ENCODE data around the gene UBXN1.

UBXN1 gene

DNA sequence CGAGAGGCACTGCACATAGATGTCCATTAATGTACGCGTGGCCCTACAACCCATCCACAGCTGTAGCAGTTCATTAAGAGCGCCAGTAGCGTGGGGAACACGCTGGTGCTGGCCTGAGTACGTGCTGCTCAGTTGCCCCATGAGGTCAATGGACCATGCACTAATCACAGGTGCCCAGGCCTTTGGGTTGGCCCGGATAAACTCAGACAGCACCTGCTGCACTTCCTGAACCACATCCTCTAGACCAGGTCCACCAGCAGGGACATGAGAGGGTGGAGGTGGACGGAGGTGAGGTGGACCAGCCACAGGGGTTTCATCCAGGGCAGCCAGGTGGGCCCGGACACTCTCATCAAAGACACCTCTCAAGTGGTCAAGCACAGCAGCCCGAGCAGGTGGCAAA, 29.4 kb downstream of the UBXN1 start:
- H3K4me3 ChIP-seq (ENCODE audit: low read length), result no peak overlapping the region
- DNase-seq (ENCODE audit: low read depth), result no peak
- TF ChIP-seq, protein P1, sequence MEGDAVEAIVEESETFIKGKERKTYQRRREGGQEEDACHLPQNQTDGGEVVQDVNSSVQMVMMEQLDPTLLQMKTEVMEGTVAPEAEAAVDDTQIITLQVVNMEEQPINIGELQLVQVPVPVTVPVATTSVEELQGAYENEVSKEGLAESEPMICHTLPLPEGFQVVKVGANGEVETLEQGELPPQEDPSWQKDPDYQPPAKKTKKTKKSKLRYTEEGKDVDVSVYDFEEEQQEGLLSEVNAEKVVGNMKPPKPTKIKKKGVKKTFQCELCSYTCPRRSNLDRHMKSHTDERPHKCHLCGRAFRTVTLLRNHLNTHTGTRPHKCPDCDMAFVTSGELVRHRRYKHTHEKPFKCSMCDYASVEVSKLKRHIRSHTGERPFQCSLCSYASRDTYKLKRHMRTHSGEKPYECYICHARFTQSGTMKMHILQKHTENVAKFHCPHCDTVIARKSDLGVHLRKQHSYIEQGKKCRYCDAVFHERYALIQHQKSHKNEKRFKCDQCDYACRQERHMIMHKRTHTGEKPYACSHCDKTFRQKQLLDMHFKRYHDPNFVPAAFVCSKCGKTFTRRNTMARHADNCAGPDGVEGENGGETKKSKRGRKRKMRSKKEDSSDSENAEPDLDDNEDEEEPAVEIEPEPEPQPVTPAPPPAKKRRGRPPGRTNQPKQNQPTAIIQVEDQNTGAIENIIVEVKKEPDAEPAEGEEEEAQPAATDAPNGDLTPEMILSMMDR (IDR thresholded peaks at IDR 0.05; ENCODE audit: insufficient read depth, low read depth, low read length, missing control alignments), result no peak

DNA sequence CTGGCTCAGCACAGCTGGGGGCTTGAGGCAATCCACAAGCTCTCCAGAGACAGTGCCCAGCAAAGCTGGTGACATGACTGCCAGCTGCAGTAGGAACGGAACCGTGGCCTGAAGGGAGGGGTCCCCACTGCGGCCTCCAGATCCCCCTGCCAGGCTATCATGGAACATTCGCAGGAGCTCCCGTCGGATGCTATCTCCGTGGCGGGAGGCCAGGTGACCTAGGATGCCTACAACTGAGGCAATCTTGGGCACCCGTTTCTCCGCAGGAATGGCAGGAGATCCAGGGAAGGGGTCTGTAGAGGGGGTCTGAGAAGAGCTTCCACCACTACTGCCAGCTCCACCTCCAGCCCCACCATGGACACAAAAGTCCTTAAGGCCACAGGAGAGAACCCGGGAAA, 29.9 kb downstream of the UBXN1 start:
- H3K4me3 ChIP-seq (ENCODE audit: low read length), result no peak overlapping the region
- TF ChIP-seq, protein P1 (IDR thresholded peaks at IDR 0.05; ENCODE audit: insufficient read depth, low read depth, low read length, missing control alignments), result no peak

DNA sequence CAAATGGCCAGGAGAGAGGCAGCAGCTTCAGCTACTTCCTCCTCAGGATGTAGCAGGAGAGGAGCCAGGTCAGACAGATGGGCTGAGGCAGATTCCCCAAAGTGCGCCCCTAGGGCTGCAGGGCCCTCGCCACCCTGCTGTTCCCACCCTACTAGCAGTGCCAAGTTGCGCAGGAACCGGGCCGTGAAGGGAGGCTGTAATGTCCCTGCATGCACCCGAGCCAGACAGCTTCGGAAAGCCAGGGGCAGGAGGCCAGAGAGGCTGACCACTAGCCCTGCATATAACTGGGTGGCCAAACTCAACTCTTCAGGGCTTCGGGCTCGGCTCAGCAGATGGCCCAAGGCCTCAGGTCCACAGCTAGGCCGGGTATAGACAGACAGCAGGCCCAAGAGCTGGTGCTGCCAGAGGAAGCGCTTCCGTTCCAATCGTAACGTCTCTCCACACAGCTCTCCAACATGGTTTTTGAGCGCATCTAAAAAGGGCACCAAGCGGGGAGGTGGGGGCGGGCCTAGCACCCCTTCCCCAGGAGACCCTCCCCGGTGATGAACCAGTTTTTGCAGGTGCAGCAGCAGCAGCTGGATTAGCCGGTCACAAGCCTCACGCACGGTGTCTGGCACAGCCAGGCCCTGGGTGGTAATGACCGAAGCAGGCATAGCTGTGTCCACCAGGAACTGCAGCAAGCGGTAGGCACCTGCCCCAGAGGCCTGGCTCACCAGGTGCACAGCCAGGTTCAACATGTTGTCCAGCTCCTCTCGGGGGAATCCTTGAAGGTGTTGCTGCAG, 30.5 kb downstream of the UBXN1 start:
- no peak overlapping the region for H3K4me3 ChIP-seq (ENCODE audit: low read length)
- no peak for DNase-seq (ENCODE audit: low read depth)
- TF ChIP-seq, protein P1 (IDR thresholded peaks at IDR 0.05; ENCODE audit: insufficient read depth, low read depth, low read length, missing control alignments), result no peak

More for the DNA sequence above, 29.9 kb downstream of the UBXN1 start:
- DNase-seq (ENCODE audit: low read depth), result no peak

DNA sequence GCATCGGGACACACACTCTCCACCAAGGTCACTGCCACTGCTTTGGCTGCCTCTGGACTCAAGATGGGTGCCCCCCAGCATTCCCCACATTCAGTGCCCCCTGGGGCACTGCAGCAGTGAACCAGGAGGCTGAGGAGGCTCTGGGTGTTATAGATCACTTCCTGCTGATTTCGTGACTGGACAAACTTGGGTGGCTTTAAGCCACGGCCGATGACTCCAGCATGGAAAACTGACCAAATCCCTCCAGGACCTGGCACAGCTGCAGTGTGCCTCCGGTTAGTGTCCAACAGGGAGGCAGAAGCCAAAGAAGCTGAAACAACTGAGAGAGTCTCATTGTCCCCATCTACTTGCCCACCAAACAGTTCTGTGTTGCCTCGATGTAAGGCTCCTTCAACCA, 31.3 kb downstream of the UBXN1 start:
- H3K4me3 ChIP-seq (ENCODE audit: low read length), result no peak overlapping the region
- DNase-seq (ENCODE audit: low read depth), result no peak
- TF ChIP-seq, protein P1 (IDR thresholded peaks at IDR 0.05; ENCODE audit: insufficient read depth, low read depth, low read length, missing control alignments), result no peak

DNA sequence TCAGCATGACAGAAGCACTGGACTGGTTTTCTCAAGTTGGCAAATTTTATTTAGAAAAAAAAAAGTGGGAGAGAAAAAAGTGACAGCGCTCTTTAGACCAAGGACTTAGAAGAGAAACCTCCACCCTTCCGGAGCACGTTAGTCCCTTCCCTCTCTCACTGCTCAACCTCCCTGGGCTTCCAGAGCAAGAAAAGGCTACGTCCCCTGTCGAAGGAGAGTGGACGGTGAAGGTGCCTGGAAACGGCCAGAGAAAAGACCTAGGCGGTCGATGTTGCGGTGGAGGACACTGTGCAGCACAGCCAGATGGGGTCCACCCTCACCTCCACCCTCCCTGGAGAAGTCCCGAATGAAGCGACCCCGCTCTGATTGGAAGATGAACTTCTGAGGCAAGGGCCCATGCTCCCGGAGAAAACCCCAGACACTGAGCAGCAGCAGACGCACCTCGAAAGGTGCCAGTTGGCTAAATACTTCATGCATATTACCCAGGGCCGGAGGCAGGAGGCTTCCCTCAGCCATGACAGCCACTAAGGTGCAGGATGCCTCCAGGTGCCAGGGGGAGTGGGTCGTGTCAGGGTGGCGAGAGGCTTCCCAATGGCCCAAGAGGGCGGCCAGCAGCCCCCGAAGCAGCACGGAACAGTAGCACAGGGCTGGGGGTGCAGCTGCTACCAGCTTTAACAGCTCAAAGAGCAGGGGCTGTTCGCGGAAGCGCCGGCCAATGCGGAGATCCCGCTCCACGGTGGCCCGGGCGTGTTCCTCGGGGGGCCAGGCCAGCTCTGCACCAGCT, 31.9 kb downstream of the UBXN1 start:
- no peak overlapping the region for H3K4me3 ChIP-seq (ENCODE audit: low read length)
- TF ChIP-seq, protein P1 (IDR thresholded peaks at IDR 0.05; ENCODE audit: insufficient read depth, low read depth, low read length, missing control alignments), result no peak
- DNase-seq (ENCODE audit: low read depth), result no peak

DNA sequence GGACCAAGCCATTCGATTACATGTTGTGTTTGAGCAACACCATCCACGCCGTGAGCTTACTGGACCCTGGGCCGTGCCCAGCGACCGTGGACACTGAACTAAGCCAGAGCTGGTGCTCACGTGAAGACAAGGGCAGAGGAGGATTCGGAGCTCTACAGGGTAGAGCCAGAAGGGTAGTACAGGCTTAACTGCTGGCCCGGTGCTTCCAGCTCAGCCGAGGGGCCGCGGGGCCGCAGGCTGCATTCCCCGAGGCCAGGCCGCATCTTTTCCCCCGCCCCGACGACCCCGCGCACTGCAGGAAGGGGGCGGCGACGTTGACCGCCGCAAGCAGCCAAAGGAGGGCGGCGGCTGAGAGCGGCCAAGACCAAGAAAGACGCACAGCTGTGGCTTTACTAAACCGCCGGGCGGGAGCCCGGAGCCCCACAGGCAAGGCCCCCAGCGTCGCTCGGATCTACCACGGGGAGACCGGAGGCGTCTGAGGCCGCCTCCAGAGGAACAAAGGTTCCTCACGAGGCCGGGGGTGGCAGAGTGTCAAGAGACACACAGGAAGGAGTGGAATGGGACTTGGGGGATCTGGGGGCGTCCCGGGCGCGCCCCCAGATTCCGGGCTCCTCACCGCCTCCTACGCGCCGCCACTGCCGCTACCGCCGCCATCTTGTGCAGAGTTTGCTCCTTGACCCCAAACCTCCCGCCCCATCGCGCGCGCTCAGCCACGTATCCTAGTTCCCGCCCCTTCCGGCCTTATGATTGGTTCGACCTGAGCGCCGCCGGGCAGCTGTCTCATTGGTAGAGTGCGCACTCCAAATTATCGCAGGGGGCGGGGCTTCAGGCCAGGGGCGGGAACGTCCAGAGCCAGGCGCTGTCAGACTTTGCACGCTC, 32.7 kb downstream of the UBXN1 start, which contains the start of gene GANAB:
GANAB (minus strand) TSS at position 668 of the 879 bp plus-strand sequence; CDS start at position 654, 14 bp downstream.
- peak; percentile 99 for DNase-seq (ENCODE audit: low read depth)
- TF ChIP-seq, protein P1 (IDR thresholded peaks at IDR 0.05; ENCODE audit: insufficient read depth, low read depth, low read length, missing control alignments), result no peak
- H3K4me3 ChIP-seq (ENCODE audit: low read length), result peak within 1 kb of the TSS; percentile 79

Measured in epithelial cell of esophagus (primary cell).